Stimulated activated CD4-positive, alpha-beta T cell treated with anti-CD3 and anti-CD28 coated beads, Interleukin-15, amount 100 ng/mL, for 1 hour (primary cell): ENCODE results near the gene MYO10.
"Not testable (repeated sequence)": the region's sequence is repeated elsewhere in the genome, so short reads cannot be mapped to it uniquely, and the experiment has no call there.

ENCODE experiments used
- DNase-seq, 2 donors: peaks; one replicate each; pipeline ENCODE4 v3.0.0-alpha.2; 2020; ENCODE audit warnings: low read depth in 1 of 2, low spot score in 1 of 2

The MYO10 gene

GRCh38 chr5:16679190-16679589, 256.9 kb downstream of the MYO10 start:
- DNase-seq = no peak

- DNase-seq = no peak
Measured at GRCh38 chr5:16675806-16676205, 260.3 kb downstream of the MYO10 start.

- DNase-seq = no peak
Measured at GRCh38 chr5:16674750-16675149, 261.3 kb downstream of the MYO10 start.

GRCh38 chr5:16673241-16674201, 262.6 kb downstream of the MYO10 start:
- no peak for DNase-seq

GRCh38 chr5:16671208-16671607, 264.9 kb downstream of the MYO10 start:
- DNase-seq = no peak

GRCh38 chr5:16669776-16670175, 266.3 kb downstream of the MYO10 start:
- DNase-seq = no peak

GRCh38 chr5:16668631-16669030, 267.5 kb downstream of the MYO10 start:
- no peak for DNase-seq

- no peak for DNase-seq
Measured at GRCh38 chr5:16668194-16668593, 267.9 kb downstream of the MYO10 start.

GRCh38 chr5:16666883-16667398, 269.1 kb downstream of the MYO10 start:
- DNase-seq = no peak

GRCh38 chr5:16666130-16666882, 269.8 kb downstream of the MYO10 start:
- no peak for DNase-seq

- DNase-seq = no peak
Measured at GRCh38 chr5:16665601-16666000, 270.5 kb downstream of the MYO10 start.

- no peak for DNase-seq
Measured at GRCh38 chr5:16664368-16664767, 271.7 kb downstream of the MYO10 start.

GRCh38 chr5:16663840-16664239, 272.2 kb downstream of the MYO10 start:
- no peak for DNase-seq

GRCh38 chr5:16661713-16662112, 274.4 kb downstream of the MYO10 start:
- no peak for DNase-seq

- DNase-seq = no peak
Measured at GRCh38 chr5:16660982-16661381, 275.1 kb downstream of the MYO10 start.

GRCh38 chr5:16659536-16659935, 276.6 kb downstream of the MYO10 start:
- no peak for DNase-seq

- no peak for DNase-seq
Measured at GRCh38 chr5:16656561-16657191, 279.4 kb downstream of the MYO10 start.

GRCh38 chr5:16654647-16655334, 281.3 kb downstream of the MYO10 start:
- no peak for DNase-seq

GRCh38 chr5:16648739-16649138, 287.3 kb downstream of the MYO10 start:
- not testable (repeated sequence) for DNase-seq

- DNase-seq = no peak
Measured at GRCh38 chr5:16644301-16644889, 291.7 kb downstream of the MYO10 start.
